ENCODE measurements around the gene FAM184B.
"Not testable (repeated sequence)": the region's sequence is repeated elsewhere in the genome, so short reads cannot be mapped to it uniquely, and the experiment has no call there.

Gene FAM184B

DNA sequence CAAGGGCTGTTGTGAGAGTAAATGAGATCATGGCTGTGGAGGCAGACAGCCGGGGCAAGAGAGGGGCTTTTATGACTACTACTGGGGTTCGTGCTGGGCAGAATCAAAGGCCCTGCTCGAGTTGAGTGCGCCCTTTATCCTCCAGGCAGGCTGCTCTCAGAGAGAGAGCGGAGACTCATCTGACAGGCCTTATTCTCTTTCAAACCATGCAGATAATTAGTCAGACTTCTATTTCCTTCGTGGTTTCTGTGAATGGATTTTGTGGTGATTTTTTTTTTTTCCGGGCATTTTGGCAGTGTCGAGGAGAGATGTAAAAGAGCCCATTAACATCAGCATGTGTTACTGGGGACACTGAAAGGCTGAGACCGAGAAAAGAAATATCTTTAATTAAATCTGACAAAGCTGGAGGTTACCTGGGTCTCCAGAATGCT is 93.4 kb downstream of the FAM184B start:
- TF ChIP-seq, protein P1, sequence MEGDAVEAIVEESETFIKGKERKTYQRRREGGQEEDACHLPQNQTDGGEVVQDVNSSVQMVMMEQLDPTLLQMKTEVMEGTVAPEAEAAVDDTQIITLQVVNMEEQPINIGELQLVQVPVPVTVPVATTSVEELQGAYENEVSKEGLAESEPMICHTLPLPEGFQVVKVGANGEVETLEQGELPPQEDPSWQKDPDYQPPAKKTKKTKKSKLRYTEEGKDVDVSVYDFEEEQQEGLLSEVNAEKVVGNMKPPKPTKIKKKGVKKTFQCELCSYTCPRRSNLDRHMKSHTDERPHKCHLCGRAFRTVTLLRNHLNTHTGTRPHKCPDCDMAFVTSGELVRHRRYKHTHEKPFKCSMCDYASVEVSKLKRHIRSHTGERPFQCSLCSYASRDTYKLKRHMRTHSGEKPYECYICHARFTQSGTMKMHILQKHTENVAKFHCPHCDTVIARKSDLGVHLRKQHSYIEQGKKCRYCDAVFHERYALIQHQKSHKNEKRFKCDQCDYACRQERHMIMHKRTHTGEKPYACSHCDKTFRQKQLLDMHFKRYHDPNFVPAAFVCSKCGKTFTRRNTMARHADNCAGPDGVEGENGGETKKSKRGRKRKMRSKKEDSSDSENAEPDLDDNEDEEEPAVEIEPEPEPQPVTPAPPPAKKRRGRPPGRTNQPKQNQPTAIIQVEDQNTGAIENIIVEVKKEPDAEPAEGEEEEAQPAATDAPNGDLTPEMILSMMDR (IDR thresholded peaks at IDR 0.05), result no peak
- H3K4me3 ChIP-seq, result no peak overlapping the region
- no peak for DNase-seq (ENCODE audit: low spot score)
- no peak overlapping the region for H3K27ac ChIP-seq

- no peak overlapping the region for H3K27ac ChIP-seq
- no peak for DNase-seq (ENCODE audit: low spot score)
- no peak overlapping the region for H3K4me3 ChIP-seq
- TF ChIP-seq, protein P1 (IDR thresholded peaks at IDR 0.05), result no peak
Observed at GRCh38 chr4:17687237-17687857, 94.1 kb downstream of the FAM184B start.

DNA sequence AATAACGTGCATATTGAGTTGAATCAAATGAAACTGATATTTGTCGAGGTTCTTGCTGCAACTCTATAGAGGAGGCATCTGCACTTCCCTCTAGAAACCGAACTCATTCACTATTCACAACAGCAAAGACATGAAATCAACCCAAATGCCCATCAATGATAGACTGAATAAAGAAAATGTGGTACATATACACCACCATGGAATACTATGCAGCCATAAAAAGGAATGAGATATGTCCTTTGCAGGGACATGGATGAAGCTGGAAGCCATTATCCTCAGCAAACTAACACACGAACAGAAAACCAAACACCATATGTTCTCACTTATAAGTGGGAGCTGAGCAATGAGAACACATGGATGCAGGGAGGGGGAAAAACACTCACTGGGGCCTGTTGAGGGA is 96.8 kb downstream of the FAM184B start:
- not testable (repeated sequence) for H3K4me3 ChIP-seq; H3K27ac ChIP-seq; DNase-seq (ENCODE audit: low spot score)

DNA sequence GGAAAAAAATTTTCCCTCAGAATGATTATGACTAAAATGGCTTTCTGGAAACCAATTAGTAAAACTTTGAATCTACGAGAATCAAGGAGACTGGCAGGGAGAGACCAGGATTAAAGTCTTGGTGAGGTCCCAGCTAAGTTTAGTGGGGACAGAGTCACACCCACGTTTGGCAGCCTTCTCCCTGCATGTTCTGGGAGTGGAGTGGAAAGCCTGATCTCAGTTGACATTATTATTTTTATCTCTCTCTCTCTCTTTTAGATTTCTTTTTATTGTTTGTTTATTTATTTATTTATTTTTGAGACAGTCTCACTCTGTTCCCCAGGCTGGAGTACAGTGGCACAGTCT is 99.2 kb downstream of the FAM184B start:
- DNase-seq (ENCODE audit: low spot score), result no peak
- Histone ChIP-seq H3K4me3 (no peak overlapping the region), H3K27ac (no peak overlapping the region)
- TF ChIP-seq, protein P1 (IDR thresholded peaks at IDR 0.05), result no peak

GRCh38 chr4:17681281-17682221 is 99.9 kb downstream of the FAM184B start:
- TF ChIP-seq, protein P1 (IDR thresholded peaks at IDR 0.05), result no peak
- H3K27ac ChIP-seq, result no peak overlapping the region
- no peak for DNase-seq (ENCODE audit: low spot score)

GRCh38 chr4:17680559-17681280 is 100.7 kb downstream of the FAM184B start:
- TF ChIP-seq, protein P1 (IDR thresholded peaks at IDR 0.05), result no peak
- DNase-seq (ENCODE audit: low spot score), result no peak

More at GRCh38 chr4:17681281-17682221, 99.9 kb downstream of the FAM184B start:
- H3K4me3 ChIP-seq, result no peak overlapping the region

GRCh38 chr4:17670423-17670822 is 111.0 kb downstream of the FAM184B start:
- TF ChIP-seq, protein P1 (IDR thresholded peaks at IDR 0.05), result no peak
- DNase-seq (ENCODE audit: low spot score), result no peak
- Histone ChIP-seq H3K27ac (no peak overlapping the region), H3K4me3 (no peak overlapping the region)

More at GRCh38 chr4:17680559-17681280, 100.7 kb downstream of the FAM184B start:
- Histone ChIP-seq H3K27ac (no peak overlapping the region), H3K4me3 (no peak overlapping the region)
